NCI-H1092 treated with DMSO at 0.1 percent for 48 hours (cell line): ENCODE data around the gene PHLDA2.
"Not testable (repeated sequence)": the region's sequence is repeated elsewhere in the genome, so short reads cannot be mapped to it uniquely, and the experiment has no call there.

Source experiments
- DNase-seq: peaks from one replicate; lab custom pipeline; 2025; lab: John Stamatoyannopoulos, UW

PHLDA2 gene

DNA sequence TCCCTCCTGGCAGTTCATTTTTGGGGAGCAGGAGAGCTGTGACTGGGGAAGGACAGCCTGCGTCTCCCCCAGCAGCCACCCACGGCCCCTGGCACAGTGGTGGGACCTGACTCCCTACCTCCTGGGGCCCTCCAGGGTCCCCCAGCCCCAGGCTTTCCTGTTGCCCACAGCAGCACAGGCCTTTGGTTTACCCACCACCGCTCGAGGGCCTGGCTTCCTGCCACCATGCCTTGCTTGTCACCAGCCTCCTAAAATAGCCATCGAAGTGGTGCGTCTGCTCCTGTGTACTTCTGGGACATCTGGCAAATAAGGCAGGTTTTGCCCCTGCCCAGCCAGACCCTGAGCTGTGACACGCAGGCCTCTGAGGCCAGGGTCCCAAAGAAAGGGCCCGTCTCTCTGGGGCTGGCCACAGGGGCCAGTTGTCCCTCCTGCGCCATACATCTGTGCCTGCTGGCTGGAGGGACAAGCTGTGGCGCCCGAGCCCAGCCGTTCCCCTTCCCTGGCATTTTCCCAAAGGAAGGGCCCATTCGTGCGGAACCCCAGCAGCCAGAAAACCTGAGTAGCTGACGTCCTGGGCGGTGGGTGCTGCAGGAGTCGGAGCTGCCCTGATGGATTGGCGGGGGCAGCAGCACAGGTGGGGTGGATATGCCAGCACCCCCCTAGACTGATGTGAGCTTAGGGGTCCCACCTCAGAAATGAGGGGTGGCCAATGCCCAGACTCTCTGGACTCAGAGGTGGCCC, 14.6 kb downstream of the PHLDA2 start:
- peak; percentile 55 for DNase-seq

DNA sequence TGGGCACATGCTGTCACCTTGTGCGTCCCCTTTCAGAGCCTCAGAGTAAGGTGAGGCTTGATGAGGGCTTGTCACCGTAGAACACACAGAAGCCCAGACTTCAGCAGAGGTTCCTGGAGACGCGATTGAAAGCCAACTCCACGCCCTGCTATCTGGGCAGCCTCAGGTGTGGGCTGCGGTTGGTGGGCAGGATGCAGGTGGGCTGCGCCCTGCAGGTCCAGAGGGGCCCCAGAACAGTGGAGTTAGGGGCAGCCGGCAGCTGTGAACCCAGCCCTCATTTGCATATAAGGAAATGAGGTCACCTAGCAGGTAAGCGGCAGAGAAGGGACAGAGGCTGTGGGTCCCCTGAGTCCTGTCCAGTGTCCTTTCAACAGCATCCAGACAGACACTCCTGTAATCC, 15.4 kb downstream of the PHLDA2 start:
- DNase-seq: no peak

DNA sequence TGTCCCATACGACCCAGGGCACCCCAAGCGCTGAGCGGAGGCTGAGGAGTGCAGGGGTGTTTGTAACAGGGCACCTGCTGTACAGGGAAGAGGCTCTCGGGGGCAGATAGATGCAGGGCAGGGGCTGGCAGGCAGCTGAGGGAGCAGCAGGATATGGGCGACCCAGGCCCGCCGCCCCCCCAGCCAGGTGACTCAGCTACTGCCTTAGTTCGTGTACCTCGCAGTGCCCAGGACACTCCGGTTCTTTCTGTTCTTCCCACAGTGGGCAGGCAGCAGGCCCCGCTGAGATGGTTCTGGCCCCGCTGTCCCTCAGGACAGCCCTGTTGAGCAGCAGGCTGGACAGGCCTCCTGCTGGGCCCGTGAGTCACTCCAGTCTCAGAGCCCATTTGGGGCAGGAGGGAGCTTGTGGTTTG, 16.2 kb downstream of the PHLDA2 start:
- DNase-seq: no peak

DNA sequence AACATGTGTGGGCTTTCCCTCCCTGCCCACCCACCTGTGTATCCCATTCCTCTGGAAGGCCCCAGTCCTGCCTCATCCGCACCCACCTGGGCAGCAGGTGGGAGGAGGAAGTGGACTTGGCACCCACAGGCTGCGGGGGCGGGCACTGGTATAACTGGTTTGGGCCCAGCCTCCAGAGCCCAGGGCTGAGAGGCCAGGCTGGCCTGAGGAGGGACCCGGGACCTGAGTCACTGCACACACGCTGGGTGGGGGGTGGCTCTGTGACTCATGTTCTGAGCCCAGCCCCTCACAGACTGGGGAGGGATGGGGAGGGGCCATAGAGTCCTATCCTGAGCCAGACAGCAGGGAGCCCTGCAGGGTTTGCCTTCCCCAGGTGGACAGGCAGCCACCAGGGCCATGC, 16.7 kb downstream of the PHLDA2 start:
- DNase-seq: no peak

DNA sequence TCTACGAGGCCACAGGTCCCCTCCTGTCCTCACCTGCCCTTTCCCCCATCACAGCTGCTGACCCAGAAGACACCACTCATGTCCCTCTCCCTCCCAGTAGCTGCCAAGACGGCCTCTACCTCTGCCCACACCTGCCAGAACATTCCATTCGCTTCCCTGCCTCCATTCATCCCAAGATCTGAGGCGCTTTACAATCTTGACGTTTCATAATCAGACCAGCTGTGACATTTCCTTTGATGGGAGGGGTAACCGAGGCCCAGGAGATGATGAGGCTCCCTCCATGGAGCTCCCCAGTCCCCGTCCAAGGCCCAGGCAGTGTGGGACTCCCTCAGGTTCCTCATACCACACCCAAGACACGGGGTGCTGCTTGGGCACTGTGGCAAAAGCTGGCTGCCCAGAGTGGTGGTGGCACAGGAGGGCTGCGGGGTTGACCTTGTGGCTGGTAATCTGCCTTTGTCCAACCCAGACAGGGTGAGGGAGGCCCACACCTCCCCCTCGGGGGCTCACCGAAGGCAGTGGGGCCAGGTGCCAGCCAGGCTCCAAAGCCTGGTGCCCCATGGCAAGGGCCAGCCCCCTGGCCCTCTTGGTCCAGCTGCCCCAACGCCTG, 17.3 kb downstream of the PHLDA2 start:
- no peak for DNase-seq

DNA sequence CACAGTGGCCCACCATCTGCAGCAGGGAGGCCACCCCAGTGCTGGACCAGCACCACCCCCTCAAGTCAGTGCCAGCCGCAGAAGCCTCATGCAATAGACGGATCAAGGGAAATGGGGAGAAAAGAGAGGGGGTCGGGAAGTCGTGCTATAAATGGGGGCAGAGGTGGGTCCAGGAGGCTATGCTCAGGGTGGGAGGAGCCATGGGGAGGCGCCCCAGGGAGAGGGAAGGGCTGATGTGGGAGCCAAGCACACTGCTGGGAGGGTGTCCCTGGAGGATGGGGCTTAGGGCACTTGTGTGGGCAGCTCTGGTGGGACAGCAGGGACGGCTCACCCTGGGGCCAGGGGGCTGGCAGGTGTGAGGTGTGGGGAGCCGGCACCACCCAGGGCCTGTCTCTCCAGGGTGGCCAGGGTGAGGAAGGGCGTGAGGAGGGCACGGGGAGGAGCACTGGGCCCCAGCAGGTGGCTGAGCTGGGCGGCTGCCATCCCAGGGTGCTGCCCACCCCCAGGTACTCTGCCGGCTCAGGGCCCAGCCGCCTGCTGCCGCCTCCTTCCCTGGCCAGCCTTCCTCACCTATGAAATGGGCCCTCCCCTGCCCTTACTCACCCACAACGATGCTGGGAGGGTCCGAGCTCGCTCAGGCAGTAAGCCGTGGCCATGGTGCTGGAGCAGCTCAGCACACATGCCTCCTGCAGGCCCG, 18.0 kb downstream of the PHLDA2 start:
- no peak for DNase-seq

DNA sequence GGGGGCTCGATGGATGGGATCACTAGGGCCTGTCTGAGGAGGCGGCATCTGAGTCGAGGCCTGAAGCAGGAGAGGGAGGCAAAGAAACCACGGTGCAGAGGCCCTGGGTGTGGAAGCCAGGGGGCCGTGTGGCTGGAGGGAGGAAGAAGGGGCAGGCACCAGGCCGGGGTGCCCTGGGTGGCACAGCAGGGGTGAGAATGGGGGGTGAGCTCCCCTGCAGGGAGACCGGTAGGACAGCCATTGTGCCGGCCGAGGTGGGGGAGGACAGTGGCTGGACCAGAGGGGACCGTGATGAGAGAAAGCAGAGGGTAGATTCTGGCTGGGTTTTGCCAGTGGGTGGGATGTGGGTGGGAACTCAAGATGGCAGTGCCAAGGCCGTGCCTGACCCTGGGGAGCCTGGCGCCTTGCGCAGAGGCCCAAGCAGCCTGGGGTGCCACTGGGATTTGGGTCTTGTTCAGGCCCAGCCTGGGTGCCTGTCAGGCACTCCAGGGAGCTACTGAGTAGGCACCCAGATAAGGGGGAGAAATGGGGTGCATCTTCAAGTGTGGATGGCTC, 18.7 kb downstream of the PHLDA2 start:
- no peak for DNase-seq

DNA sequence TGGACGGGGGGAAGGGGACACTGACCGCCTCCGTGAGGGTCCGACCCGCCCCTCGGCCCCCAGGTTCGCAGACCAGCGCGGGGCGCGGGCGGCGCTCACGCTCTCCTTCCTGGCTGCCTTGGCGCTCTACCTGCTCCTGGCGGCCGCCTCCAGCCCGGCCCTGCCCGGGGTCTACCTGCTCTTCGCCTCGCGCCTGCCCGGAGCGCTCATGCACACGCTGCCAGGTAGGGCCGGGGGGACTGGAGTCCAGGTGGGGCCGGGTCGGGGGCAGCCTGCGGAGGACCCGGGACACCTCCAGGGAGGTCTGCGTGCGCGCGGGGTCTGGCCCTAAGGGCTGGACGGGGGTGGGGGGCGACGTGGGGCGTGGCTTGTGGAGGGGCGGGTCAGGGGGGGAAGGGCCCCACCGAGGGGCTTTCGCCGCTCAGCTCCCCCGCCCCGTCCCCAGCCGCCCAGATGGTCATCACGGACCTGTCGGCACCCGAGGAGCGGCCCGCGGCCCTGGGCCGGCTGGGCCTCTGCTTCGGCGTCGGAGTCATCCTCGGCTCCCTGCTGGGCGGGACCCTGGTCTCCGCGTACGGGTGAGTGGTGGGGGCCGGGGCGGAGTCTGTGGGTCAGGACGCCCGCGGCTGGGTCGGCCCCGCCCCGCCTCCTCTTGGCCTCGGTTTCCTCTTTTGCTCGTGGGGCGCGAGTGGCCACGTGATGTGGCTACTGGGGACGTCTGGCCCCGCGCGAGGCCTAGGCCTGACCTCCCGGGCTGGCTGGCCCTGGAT, 19.9 kb downstream of the PHLDA2 start:
- DNase-seq: no peak

DNA sequence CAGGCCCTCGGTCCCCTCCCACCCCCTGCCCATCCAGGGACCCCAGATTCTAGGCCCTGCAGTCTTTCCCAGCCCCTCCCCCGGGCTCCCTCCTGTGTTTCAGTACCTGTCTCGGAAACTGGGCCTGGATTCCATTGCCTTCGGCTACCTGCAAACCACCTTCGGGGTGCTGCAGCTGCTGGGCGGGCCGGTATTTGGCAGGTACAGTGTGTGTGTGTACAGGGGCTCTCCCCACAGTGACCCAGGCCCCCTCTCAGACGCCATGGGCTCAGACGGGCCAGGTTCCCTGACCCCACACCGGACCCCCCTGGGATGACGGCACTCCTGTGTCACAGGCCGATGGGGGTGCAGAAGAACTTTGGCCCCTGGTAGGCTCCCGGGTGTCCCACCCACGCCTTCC, 21.1 kb downstream of the PHLDA2 start:
- no peak for DNase-seq

DNA sequence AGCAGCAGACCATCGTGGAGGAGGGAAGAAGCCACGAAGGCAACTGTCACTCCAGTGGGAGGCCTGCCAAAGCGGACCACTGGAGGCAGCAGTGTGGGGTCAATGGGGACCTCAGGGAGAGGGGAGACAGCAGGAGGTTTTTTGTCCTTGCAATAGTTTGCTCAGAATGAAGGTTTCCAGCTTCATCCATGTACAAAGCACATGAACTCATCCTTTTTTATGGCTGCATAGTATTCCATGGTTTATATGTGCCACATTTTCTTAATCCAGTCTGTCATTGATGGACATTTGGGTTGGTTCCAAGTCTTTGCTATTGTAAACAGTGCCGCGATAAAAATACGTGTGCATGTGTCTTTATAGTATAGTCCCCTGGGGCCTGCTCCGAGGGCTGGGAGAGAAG, 23.9 kb downstream of the PHLDA2 start:
- not testable (repeated sequence) for DNase-seq

DNA sequence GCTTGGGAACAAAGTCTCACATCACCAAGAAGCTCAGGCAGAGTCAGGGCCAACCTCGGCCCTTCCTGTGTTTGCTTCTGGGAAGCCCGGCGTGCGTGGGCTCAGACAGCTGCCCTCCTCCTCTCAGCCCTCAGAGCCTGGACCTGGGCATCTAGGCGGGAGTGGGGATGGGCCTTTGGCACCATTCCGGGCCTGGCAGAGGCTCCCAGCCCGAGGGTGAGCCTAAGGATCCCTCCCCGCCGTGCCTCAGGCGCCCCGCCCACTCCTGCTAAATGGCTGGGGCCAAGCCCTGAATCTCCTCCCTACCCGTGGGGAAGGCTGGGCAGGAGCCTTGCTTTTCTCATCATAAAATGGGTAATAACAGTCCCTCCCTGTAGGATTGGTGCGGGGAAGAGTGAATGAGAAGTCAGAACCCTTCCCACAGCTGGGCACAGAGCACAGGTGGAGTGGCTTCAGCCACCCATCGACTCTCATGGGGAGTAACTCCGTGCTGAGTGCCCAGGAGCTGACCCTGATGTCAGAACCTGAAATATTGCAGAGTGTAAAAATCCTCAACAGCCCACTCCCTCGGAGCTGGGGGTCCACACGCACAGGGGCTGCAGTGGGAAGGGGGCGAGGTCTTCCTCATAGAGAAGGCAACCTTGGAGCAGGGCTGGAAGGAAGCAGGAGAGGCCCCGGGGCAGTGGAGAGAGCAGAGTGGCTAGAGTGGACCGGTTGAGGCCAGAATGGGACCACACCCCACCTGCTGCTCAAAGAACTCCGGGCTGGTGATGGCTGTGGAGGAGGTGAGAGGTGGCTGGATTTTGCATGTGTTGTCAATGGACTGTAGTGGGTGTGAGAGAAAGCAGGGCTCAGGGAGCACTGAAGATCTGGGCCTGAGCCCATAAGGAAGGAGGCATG, 24.8 kb downstream of the PHLDA2 start:
- no peak for DNase-seq

DNA sequence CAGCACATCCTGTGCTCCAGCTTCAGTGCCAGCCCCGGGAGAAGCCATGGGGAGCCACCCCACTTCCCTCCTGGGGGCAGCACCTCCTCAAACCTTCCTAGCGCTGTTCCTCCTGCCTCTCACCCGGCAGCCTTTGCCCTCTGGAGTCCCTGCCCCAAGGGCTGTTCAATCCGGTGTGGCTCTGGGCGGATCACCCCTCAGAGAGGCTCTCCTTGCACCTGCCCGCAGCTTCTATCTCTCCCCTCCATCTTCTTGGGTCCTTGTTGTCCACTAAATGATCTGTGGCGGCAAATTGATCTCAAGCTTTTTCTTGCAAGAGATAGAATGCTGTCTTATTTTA, 25.6 kb downstream of the PHLDA2 start:
- no peak for DNase-seq

DNA sequence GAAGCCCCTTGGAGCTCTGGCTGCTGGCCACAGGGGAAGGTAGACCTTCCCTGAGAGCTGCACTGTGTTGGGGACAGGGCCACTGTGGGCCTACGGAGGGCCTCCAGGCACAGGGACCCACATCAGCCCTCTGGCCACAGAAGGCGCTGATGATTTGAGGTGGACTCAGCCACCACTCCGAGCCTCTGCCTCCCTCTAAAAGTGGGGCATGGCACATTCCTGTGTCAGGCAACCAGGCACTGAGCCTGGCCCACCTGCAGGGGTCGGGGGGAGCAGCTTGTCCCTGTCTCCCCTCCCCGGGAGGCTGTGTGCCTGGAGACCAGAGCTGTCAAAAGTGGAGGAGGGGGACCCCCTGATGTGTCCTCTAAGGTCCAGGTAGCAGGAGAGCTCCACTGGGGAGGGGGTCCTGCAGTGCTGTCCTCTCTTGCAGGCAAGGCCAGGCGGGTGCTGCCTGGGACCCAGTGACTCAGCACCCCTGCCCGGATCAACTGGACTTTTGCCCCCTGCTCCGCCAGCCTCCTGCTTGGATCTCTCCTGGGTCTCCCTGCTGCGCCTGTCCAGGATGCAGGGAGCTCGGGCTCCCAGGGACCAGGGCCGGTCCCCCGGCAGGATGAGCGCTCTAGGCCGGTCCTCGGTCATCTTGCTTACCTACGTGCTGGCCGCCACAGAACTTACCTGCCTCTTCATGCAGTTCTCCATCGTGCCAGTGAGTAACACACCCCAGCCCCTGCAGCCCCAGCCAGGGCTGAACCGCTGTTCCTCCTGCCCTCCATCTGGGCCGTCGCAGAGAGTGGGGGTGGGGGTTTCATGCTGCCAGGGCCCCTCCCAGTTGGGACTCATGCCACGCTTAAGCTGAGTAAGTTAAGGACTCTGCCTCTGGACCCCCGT, 26.2 kb downstream of the PHLDA2 start:
- no peak for DNase-seq

DNA sequence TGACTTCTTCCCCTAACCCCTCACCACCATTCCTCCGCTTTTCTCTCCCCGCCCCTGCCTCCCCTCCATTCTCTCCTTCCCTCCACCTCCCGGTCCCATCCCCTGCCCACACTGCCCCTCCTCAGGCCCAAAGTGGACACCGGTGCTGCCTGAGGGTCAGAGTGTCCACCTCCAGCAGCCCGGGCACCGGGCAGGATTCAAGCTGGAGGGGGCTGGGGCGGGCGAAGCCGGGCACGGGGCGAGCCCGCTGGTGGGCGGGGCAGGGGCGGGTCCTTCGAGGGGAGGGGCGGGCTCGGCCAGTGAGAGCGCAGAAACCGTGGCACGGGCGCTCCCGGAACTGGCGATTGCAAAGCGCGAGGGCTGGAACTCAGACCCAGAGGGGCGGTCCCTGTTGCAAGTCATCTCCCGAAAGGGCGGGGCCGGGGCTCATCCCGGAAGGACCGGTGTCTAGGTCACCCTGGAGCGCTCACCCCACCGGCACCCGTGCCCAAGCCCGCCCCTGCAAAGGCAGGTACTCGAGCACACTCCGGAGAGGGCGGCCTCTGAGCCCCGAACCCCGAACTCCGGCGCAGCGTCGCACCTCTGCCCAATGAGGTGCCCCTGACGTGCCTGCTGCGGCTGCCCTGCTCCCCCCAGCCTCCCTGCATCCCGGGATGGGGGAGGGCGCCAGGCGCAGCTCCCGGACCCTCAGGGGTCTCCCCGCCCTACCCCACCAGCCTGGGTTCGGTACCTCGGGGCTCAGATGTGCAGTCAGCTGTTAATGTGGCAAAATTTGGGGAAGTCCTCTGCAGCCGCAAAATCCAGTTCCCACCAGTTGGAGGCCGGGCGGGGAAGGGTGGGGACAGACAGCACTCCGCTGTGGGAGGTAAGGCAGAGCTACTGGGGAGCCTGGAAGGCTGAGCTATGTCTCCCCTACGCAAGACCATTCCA, 27.1 kb downstream of the PHLDA2 start:
- DNase-seq: peak; percentile 67

DNA sequence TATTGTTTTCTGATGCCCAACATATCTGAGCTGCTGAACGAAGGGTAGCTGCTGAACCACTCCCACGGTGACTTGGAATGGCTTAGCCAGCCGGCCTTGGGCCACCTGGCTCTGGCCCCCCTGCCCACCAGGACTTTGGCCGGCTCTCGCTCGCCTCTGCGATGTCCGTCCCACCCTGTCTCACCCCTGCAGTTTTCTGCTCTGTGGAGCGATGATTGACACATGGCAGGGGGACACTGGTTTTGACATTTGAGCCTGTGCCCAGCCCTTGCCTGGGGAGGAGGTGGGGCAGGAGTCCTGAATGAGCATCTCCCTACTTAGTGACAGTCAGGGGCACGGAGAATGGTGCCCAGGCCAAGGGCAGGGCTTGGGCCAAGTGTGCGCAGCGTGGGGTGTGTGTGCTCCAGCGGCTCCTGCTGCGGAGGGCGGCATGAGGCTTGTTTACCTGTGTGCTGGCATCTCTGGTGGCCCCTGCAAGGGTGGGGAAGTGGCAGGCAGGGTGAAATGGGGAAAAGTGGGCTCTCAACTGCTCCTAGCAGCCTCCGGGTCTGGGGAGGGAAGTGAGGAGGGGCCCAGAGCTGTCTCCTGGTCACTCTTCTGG, 27.9 kb downstream of the PHLDA2 start:
- DNase-seq: no peak

DNA sequence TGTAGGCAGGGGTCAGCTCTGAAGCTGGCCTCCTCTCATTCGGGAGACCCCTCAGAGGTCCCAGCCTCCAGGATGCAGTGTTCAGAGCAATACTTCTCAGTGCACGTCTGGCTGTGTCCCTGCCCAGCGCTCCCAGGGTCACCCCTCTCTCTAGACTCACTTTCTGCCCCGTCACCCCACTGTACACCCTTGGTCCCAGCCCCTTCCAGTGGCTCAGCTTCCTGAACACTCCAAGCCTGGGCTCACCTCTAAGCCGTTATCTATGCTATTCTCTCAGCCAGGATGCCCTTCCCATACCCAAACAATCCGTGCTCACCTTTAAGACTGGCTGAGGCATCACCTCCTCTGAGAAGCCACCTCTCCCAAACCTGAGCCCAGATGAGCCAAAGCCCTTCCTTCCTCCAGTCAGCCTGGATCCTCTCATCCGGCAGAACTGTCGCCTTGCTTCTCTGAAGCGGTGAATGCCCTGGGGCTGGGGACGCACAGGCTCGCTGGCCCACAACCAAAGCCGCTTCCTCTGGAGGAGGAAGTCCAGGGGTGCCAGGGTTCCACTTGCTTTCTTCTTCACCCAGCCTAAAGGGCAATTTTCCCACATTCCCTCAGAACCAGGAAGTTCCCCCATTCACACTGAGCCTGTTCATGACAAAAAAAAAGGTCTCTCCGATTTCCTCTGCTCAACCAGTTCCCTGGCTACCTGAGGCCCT, 30.0 kb downstream of the PHLDA2 start:
- DNase-seq: no peak

DNA sequence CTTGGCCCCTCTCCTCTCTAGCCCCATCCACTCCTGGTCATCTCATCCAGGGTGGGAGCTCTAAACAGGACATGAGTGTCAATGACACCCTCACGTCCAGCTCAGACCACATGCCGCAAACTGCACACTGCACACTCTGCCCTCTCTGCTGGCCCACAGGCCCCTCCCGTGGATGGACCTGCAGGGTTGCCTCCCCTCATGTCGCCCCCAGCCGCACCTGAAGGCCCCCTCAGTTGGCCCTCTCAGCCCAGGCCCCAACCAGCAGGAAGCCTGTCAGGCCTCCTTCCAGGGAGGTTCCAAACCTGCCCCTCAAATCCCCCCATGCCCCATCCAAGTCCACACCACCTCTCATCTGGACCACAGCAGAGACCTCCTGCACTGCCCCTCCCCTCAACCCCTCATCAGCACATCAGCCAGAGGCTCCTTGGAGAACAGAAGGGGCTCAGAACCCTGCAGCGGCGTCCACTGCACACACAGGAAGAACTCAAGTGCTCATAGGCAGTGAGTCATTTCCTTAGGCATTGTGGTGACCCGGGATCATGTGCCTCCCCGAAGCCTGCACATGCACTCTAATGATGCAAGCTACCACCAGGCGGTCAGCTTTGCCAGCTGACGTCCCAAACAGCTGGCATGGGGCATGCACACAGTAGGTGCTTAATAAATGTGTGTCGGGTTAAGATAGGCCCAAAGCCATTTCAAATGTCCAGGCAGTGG, 30.7 kb downstream of the PHLDA2 start:
- DNase-seq: no peak
